Thoracic aorta (tissue), 2 donors: ENCODE data around the gene WDR53. TPM values are rescaled to one million over a fixed set of nuclear protein-coding genes. Genes with fewer than 3 reads are reported as not detected.
"Not testable (repeated sequence)": the region's sequence is repeated elsewhere in the genome, so short reads cannot be mapped to it uniquely, and the experiment has no call there.

Source experiments
- ATAC-seq: fragments of 150-250 bp; one replicate; pipeline ENCODE4 v1.8.0; 2017; ENCODE audit warnings: low read depth; ENCODE audit not compliant: insufficient number of reproducible peaks, low FRiP score
- DNase-seq: peaks from one replicate; pipeline ENCODE4 v3.0.0-alpha.2; 2020; ENCODE audit warnings: low spot score
- H3K27ac ChIP-seq, 2 donors: fragments of 200-600 bp; sonication (generic); 1 replicate in 1 of 2; 2 replicates in 1 of 2; pipeline ENCODE4 v1.5.1; 2016; ENCODE audit warnings: mild to moderate bottlenecking in 2 of 2, moderate library complexity in 2 of 2
- H3K27me3 ChIP-seq: fragments of 200-600 bp; sonication (generic); replicated peaks from 2 replicates; pipeline ENCODE4 v1.6.0; 2016; ENCODE audit warnings: mild to moderate bottlenecking; ENCODE audit not compliant: insufficient read depth
- H3K36me3 ChIP-seq: fragments of 200-600 bp; sonication (generic); one replicate; pipeline ENCODE4 v1.5.1; 2016
- H3K4me1 ChIP-seq, 2 donors: fragments of 200-600 bp; sonication (generic); 1 replicate in 1 of 2; 2 replicates in 1 of 2; pipeline versions ENCODE4 v1.5.1 to v1.6.0; 2016; ENCODE audit warnings: low read depth in 2 of 2, mild to moderate bottlenecking in 1 of 2; ENCODE audit not compliant: control insufficient read depth in 1 of 2
- H3K4me3 ChIP-seq: fragments of 200-600 bp; sonication (generic); 2 replicates; pipeline ENCODE4 v1.5.1; 2016; ENCODE audit warnings: mild to moderate bottlenecking
- H3K9me3 ChIP-seq: fragments of 200-600 bp; sonication (generic); 2 replicates; pipeline ENCODE4 v1.5.1; 2016
- CTCF ChIP-seq: fragments of 200-600 bp; sonication (generic); IDR thresholded peaks from one replicate; pipeline ENCODE4 v1.5.1; 2019; ENCODE audit warnings: antibody characterized with exemption
- total RNA-seq, 2 donors: library from RNA; depleted of rRNA; stranded (reverse); fragments of >200 nt; gene quantifications; one replicate each; pipeline versions ENCODE4 v1.1.0 to v1.2.3, GENCODE V29; 2016

WDR53 gene
- total RNA-seq, 2 donors from 2014 or later, result 5.6 to 6.7 TPM

- ATAC-seq, result no peak
- Histone ChIP-seq H3K36me3 (peaks cover 2% of the 10 kb centered on the region), H3K27me3 (no peaks in the 10 kb centered on the region)
Measured at GRCh38 chr3:196553551-196553950, 14.8 kb downstream of the WDR53 start.

GRCh38 chr3:196552253-196552652 is 16.1 kb downstream of the WDR53 start:
- no peak for TF ChIP-seq CTCF
- no peak for DNase-seq
- no peak for ATAC-seq

More at GRCh38 chr3:196553551-196553950, 14.8 kb downstream of the WDR53 start:
- Histone ChIP-seq H3K4me3 (no peak overlapping the region), H3K27ac (no peak overlapping the region), H3K4me1 (no peaks in the 10 kb centered on the region), H3K9me3 (no peaks in the 10 kb centered on the region)
- no peak for TF ChIP-seq CTCF
- no peak for DNase-seq

GRCh38 chr3:196550172-196550571 is 18.2 kb downstream of the WDR53 start:
- not testable (repeated sequence) for H3K9me3 ChIP-seq, H3K4me3 ChIP-seq, H3K4me1 ChIP-seq, H3K27me3 ChIP-seq, DNase-seq, ATAC-seq, H3K27ac ChIP-seq, H3K36me3 ChIP-seq

More at GRCh38 chr3:196552253-196552652, 16.1 kb downstream of the WDR53 start:
- Histone ChIP-seq H3K4me3 (no peak overlapping the region), H3K4me1 (no peaks in the 10 kb centered on the region), H3K27me3 (no peaks in the 10 kb centered on the region), H3K36me3 (peaks cover 2% of the 10 kb centered on the region), H3K9me3 (no peaks in the 10 kb centered on the region), H3K27ac (no peak overlapping the region)

DNA sequence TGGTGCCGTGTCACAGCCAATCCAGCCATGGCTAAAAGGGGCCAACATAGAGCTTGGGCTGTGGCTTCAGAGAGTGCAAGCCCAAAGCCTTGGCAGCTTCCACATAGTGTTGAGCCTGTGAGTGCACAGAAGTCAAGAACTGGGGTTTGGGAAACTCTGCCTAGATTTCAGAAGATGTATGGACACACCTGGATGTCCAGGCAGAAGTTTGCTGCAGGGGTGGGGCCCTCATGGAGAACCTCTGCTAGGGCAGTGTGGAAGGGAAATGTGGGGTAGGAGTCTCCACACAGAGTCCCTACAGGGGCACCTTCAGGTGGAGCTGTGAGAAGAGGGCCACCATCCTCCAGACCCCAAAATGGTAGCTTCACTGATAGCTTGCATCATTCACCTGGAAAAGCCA is 19.0 kb downstream of the WDR53 start:
- H3K27me3 ChIP-seq, H3K4me1 ChIP-seq, H3K9me3 ChIP-seq, ATAC-seq, H3K4me3 ChIP-seq, H3K36me3 ChIP-seq, H3K27ac ChIP-seq, DNase-seq: not testable (repeated sequence)

DNA sequence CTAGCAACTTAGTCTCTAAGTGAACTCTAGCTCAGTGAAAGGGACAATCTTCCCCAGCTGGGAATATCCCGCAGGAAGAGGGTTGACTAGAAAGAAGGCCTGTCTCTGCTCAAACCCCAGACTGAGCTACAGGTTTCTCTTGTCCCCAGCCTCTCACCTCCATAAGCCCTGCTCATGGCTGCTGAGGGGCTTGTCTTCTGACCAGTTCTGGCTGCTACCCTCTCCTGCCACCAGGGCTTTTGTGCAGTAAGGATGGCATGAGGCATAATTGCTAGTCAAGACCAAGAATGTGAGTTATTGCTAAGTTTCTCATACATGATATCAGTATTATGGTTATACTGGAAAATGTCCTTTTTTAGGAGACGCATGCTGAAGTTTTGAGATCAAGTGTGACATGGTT is 21.3 kb downstream of the WDR53 start:
- Histone ChIP-seq H3K27me3 (no peaks in the 10 kb centered on the region), H3K9me3 (no peaks in the 10 kb centered on the region), H3K4me1 (no peaks in the 10 kb centered on the region), H3K27ac (no peak overlapping the region), H3K36me3 (no peaks in the 10 kb centered on the region), H3K4me3 (no peak overlapping the region)
- DNase-seq (no peak), ATAC-seq (no peak)
- TF ChIP-seq CTCF, result no peak

GRCh38 chr3:196546537-196546936 is 21.8 kb downstream of the WDR53 start:
- no peaks in the 10 kb centered on the region for H3K4me1 ChIP-seq
- ATAC-seq, result no peak
- H3K36me3 ChIP-seq, result no peaks in the 10 kb centered on the region
- no peak overlapping the region for H3K27ac ChIP-seq
- no peak overlapping the region for H3K4me3 ChIP-seq
- DNase-seq, result no peak
- no peaks in the 10 kb centered on the region for H3K9me3 ChIP-seq
- H3K27me3 ChIP-seq, result no peaks in the 10 kb centered on the region
- TF ChIP-seq CTCF, result no peak
